Brain microvascular endothelial cell (primary cell): ENCODE results near the gene UBE2U.
"Not testable (repeated sequence)": the region's sequence is repeated elsewhere in the genome, so short reads cannot be mapped to it uniquely, and the experiment has no call there.

Experiments used
- DNase-seq: peaks from one replicate; pipeline ENCODE4 v3.0.0-alpha.2; 2020
- H3K27ac ChIP-seq: fragments of 250-450 bp; sonication (Bioruptor Pico); 2 replicates; pipeline ENCODE4 v1.5.1; 2020; ENCODE audit warnings: mild to moderate bottlenecking, moderate library complexity
- H3K27me3 ChIP-seq: fragments of 250-450 bp; sonication (Bioruptor Pico); replicated peaks from 2 replicates; pipeline ENCODE4 v1.5.1; 2020; ENCODE audit warnings: mild to moderate bottlenecking
- H3K36me3 ChIP-seq: fragments of 250-450 bp; sonication (Bioruptor Pico); replicated peaks from 2 replicates; pipeline ENCODE4 v1.5.1; 2020; ENCODE audit warnings: mild to moderate bottlenecking
- H3K4me3 ChIP-seq: 2 replicates; pipeline ENCODE4 v1.5.1; 2011; ENCODE audit warnings: low read depth, mild to moderate bottlenecking, control low read depth, low read length, moderate library complexity
- in situ Hi-C: cut with HindIII; loops from 2 replicates; pipeline ENCODE4 v1.10.0; 2017; ENCODE audit warnings: low sequenced_read_pairs, low pct_ligation_motif_present
- TF ChIP-seq, protein P1 (sequence below): IDR thresholded peaks from 2 replicates; pipeline ENCODE4 v1.5.1; 2011; ENCODE audit warnings: low read depth, mild to moderate bottlenecking, moderate library complexity, low read length, control low read depth, inconsistent platforms; ENCODE audit errors: missing control alignments

UBE2U gene

DNA sequence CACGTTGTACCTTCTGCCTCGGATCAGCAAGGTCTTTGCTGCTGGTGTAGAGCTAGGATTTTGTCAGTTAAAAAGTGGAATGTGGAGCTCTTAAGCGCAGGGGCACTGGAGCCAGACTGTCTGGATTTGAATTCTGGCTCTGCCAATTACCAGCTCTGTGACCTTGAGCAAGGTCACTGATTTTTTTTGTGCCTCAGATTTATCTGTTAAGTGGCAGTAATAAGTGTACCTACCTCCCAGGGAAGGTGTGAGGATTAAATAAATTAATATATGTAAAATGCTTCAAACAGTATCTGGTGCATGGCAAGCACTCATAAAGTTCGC, 40.3 kb downstream of the UBE2U start:
- Histone ChIP-seq H3K4me3 (no peak overlapping the region), H3K27me3 (no peaks in the 10 kb centered on the region), H3K36me3 (no peaks in the 10 kb centered on the region), H3K27ac (no peak overlapping the region)
- TF ChIP-seq, protein P1, sequence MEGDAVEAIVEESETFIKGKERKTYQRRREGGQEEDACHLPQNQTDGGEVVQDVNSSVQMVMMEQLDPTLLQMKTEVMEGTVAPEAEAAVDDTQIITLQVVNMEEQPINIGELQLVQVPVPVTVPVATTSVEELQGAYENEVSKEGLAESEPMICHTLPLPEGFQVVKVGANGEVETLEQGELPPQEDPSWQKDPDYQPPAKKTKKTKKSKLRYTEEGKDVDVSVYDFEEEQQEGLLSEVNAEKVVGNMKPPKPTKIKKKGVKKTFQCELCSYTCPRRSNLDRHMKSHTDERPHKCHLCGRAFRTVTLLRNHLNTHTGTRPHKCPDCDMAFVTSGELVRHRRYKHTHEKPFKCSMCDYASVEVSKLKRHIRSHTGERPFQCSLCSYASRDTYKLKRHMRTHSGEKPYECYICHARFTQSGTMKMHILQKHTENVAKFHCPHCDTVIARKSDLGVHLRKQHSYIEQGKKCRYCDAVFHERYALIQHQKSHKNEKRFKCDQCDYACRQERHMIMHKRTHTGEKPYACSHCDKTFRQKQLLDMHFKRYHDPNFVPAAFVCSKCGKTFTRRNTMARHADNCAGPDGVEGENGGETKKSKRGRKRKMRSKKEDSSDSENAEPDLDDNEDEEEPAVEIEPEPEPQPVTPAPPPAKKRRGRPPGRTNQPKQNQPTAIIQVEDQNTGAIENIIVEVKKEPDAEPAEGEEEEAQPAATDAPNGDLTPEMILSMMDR, result no peak
- in situ Hi-C loops, result loop anchor here (25.0 kb wide), 2 partner anchors 331 to 556 kb away; no protein-coding TSS in a partner anchor
- DNase-seq, result no peak

GRCh38 chr1:64245495-64245894, 42.1 kb downstream of the UBE2U start:
- no peak for DNase-seq
- in situ Hi-C loops, result loop anchor here (25.0 kb wide), 2 partner anchors 333 to 558 kb away; no protein-coding TSS in a partner anchor
- TF ChIP-seq, protein P1, result no peak
- Histone ChIP-seq H3K27ac (no peak overlapping the region), H3K4me3 (no peak overlapping the region), H3K27me3 (no peaks in the 10 kb centered on the region), H3K36me3 (no peaks in the 10 kb centered on the region)

DNA sequence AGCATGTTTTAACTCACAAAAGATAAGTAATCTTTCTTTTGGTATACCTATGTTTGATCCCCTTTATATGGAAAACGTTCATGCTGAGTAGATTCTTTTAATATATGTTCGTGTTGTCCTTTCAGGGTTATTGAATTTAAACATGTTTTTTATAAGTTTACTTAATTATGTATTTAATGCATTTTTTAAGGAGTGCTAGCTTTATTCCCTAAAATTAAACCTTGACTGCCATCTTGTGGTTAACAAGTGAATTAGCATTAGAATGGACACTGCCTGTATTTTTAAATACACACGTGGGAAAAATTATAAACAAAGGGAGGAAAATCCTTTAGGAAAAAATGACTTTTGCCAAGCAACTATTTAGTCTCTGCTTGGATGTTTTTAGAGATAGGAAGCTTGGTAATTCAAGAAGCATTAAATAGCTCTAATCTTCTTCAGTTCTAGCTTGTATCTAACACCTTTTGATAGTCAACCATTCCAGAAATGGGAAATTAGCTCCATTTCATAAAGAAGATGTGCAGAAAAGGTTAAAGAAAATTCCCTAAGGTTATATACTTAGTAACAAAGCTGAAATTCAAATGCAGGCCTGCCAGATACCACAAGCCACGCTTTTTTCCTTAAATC, 43.0 kb downstream of the UBE2U start:
- no peak for DNase-seq
- no peaks in the 10 kb centered on the region for H3K27me3 ChIP-seq
- no peak overlapping the region for H3K4me3 ChIP-seq
- no peaks in the 10 kb centered on the region for H3K36me3 ChIP-seq
- in situ Hi-C loops, result loop anchor here (25.0 kb wide), 2 partner anchors 334 to 559 kb away; no protein-coding TSS in a partner anchor
- TF ChIP-seq, protein P1, result peak; percentile 31
- no peak overlapping the region for H3K27ac ChIP-seq

DNA sequence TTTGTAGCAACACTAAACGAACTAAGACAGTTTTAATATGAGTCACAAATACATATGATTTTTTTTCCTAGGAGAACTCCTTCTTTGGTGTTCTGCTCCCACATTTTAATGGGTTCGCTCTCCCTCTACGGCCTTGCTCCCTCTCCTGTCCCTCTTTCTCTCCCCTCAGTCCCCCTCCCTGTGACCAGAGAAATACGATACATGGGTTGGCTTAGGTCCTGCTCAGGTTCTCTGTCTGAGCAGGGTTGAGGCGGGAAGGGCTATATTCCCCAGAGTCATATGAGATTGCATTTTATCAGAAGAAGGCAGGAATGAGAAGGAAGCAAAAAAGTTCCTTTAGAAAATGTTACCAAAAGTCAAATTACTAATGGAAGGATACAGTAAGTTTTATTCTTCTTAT, 44.6 kb downstream of the UBE2U start:
- DNase-seq, result no peak
- H3K27ac ChIP-seq, result no peak overlapping the region
- no peak overlapping the region for H3K4me3 ChIP-seq
- in situ Hi-C loops, result loop anchor here (25.0 kb wide), 2 partner anchors 336 to 561 kb away; no protein-coding TSS in a partner anchor
- TF ChIP-seq, protein P1, result no peak
- H3K36me3 ChIP-seq, result no peaks in the 10 kb centered on the region
- no peaks in the 10 kb centered on the region for H3K27me3 ChIP-seq

GRCh38 chr1:64250472-64250871, 47.0 kb downstream of the UBE2U start:
- H3K36me3 ChIP-seq, result not testable (repeated sequence)

DNA sequence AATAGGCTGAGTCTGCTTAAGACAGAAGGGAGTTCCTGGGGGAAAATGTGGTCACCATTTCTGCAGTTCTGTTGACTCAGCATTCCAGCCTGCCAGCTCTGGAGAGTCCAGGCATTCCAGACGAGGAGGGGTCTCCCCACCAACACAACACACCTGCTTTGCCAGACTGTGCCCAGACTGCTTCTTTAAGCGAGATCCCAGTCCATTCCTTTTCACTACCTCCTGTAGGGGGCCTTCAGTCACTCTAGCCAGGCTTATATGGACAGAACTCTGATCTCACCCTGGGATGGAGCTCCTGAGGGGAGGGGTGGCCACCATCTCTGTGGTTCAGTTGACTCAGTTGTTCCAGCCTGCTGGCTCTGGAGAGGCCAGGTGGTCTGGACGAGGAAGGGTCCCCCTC, 48.5 kb downstream of the UBE2U start:
- no peak for DNase-seq
- TF ChIP-seq, protein P1, result peak; percentile 53
- H3K36me3 ChIP-seq, result no peaks in the 10 kb centered on the region
- in situ Hi-C loops, result no loop called here
- no peak overlapping the region for H3K4me3 ChIP-seq
- no peak overlapping the region for H3K27ac ChIP-seq
- H3K27me3 ChIP-seq, result no peaks in the 10 kb centered on the region

More at GRCh38 chr1:64250472-64250871, 47.0 kb downstream of the UBE2U start:
- H3K27me3 ChIP-seq, in situ Hi-C loops, H3K27ac ChIP-seq, DNase-seq, H3K4me3 ChIP-seq: not testable (repeated sequence)

DNA sequence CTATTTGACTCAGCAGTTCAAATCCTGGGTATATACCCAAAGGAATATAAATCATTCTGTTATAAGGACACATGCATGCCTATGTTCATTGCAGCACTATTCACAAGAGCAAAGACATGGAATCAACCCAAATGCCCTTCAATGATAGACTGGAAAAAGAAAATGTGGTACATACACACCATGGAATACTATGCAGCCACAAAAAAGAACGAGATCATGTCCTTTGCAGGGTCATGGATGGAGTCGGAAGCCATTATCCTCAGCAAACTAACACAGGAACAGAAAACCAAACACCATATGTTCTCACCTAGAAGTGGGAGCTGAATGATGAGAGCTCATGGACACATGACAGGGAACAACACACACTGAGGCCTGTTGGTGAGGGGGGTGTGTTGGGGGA, 53.8 kb downstream of the UBE2U start:
- H3K27ac ChIP-seq, H3K4me3 ChIP-seq, H3K36me3 ChIP-seq, H3K27me3 ChIP-seq, in situ Hi-C loops, DNase-seq: not testable (repeated sequence)

DNA sequence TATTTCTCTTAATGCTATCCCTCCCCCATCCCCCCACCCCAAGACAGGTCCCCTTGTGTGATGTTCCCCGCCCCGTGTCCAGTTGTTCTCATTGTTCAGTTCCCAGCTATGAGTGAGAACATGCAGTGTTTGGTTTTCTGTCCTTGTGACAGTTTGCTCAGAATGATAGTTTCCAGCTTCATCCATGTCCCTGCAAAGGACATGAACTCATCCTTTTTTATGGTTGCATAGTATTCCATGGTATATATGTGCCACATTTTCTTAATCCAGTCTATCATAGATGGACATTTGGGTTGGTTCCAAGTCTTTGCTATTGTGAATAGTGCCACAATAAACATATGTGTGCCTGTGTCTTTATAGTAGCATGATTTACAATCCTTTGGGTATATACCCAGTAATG, 55.0 kb downstream of the UBE2U start:
- DNase-seq, H3K27ac ChIP-seq, H3K4me3 ChIP-seq, H3K27me3 ChIP-seq, in situ Hi-C loops, H3K36me3 ChIP-seq: not testable (repeated sequence)
